22Rv1 (cell line): ENCODE data around the gene SENP2.

Source experiments
- H3K27ac ChIP-seq: fragments of 450-650 bp; 2 replicates; pipeline ENCODE4 v1.5.1; 2017
- ZFX ChIP-seq: fragments of 450-650 bp; IDR thresholded peaks from 2 replicates; pipeline ENCODE4 v1.6.1; 2017; ENCODE audit warnings: antibody characterized with exemption, borderline replicate concordance
- TF ChIP-seq, protein P1 (sequence below): fragments of 450-650 bp; IDR thresholded peaks from 2 replicates; pipeline ENCODE4 v1.5.1; 2017; ENCODE audit warnings: mild to moderate bottlenecking

SENP2 gene

DNA sequence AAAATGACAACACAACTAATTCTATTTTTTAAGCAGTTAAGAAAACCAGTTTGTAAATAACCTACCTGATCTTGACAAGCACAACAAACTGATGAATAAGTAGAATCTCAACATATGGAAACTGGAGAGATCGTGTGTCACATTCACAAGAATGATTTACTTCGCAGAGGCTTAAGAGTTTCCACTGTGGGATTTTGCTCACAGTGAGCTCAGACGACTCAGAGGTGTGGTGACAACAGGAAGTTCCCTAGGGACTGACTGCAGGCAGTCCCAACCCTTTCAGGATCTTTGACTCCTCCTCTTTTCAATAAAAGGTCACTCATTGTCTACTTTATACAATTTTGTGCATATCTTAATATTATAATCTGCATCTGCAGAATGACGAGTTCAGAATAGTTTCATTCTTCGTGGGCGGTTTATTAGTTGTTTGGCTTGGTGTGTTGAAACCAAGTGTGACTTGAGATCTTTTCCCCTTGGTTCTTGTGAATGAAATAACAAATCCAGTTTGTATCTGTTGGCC, 33.7 kb upstream of the SENP2 start, which contains the start of gene LIPH:
Gene LIPH (minus strand): TSS at position 231 of the 520 bp plus-strand sequence. CDS start 117 bp downstream, at position 114.
- TF ChIP-seq, protein P1, sequence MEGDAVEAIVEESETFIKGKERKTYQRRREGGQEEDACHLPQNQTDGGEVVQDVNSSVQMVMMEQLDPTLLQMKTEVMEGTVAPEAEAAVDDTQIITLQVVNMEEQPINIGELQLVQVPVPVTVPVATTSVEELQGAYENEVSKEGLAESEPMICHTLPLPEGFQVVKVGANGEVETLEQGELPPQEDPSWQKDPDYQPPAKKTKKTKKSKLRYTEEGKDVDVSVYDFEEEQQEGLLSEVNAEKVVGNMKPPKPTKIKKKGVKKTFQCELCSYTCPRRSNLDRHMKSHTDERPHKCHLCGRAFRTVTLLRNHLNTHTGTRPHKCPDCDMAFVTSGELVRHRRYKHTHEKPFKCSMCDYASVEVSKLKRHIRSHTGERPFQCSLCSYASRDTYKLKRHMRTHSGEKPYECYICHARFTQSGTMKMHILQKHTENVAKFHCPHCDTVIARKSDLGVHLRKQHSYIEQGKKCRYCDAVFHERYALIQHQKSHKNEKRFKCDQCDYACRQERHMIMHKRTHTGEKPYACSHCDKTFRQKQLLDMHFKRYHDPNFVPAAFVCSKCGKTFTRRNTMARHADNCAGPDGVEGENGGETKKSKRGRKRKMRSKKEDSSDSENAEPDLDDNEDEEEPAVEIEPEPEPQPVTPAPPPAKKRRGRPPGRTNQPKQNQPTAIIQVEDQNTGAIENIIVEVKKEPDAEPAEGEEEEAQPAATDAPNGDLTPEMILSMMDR = no peak
- no peak for TF ChIP-seq ZFX
- H3K27ac ChIP-seq = peak within 1 kb of the TSS; percentile 91

DNA sequence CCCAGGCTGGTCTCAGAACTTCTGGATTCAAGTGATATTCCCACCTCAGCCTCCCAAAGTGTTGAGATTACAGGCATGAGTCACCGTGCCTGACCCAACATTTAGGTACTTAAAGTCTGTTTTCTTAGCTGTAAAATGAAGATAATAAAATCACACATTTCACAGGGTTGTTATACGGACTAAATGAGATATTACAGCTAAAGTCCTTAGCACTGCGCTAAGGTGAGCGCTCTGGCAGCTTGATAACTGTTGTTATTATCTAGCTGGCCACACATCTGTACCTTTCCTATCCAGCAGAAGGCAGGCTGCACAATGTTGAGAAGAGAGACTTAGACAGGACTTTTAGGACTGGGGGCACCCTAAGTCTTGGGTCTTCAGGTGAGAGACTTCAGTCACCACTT, 31.0 kb upstream of the SENP2 start:
- peak overlapping the region; percentile 91 for H3K27ac ChIP-seq
- TF ChIP-seq, protein P1 = no peak
- TF ChIP-seq ZFX = no peak

DNA sequence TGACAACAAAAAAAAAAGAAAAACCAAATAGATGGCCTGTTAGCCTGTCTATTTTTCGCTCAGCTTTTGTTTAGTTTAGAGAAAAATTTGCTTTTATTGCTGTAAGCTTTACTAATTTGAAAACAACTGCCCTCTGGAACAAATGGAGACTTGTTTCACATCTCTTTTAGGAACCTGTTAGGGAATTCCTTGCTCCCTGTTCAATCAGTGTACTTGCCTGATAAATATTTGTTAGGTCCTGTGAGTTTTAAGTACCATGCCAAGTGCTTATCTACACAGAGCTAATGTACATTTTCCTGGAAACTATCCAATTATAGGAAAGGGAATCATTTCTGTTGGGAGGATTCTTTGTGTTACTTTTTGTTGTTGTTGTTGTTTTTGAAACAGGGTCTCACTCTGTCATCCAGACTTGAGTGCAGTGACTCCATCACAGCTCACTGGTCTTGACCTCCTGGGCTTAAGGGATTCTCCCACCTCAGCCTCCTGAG, 30.2 kb upstream of the SENP2 start:
- peak overlapping the region; percentile 91 for H3K27ac ChIP-seq
- no peak for TF ChIP-seq ZFX
- TF ChIP-seq, protein P1 = no peak

DNA sequence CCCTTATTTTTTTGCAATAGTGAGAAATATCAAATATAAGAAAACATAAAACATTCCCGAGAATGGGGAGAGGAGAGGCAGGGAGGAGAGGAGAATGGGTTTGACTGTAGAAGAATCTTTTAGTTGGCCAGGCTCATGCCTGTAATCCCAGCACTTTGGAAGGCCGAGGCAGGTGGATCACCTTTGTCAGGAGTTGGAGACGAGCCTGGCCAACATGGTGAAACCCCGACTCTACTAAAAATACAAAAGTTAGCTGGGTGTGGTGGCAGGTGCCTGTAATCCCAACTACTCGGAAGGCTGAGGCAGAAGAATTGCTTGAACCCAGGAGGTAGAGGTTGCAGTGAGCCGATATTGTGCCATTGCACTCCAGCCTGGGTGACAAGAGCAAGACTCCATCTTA, 29.5 kb upstream of the SENP2 start:
- peak overlapping the region; percentile 91 for H3K27ac ChIP-seq

DNA sequence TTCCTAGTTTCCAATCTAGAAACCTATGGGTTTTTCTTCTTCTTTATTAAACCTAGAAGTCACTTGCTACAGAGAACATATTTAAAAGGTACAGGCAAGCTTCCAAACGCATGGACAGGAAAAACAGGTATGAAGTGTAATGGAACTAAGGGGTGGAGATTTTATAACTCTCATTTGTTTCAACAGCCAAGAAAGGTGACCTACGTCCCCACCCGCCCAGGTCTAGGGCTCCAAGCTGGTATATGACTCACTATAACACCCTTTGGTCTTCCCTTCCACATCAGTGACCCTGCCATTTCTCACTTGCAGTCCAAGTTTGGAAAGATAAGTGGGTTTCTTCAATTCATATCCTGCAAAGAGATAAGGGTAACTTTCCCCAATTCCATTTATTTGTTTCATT, 27.7 kb upstream of the SENP2 start:
- H3K27ac ChIP-seq = peak overlapping the region; percentile 91

DNA sequence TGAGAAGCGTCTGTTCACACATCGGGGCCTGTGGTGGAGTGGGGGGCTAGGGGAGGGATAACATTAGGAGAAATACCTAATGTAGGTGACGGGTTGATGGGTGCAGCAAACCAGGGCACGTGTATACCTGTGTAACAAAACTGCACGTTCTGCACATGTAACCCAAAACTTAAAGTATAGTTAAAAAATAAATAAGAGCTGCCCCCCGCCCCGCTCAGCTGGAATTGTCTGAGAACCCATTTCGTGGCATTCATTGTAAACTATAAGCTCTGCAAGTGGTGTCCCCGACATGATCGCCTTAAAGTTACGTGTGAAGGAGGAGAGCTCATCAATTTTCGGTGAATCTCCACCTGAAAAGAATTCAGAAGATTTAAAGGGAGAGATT, 26.4 kb upstream of the SENP2 start:
- TF ChIP-seq, protein P1 = no peak
- no peak for TF ChIP-seq ZFX
- H3K27ac ChIP-seq = peak overlapping the region; percentile 91

More for the DNA sequence above, 27.7 kb upstream of the SENP2 start:
- TF ChIP-seq, protein P1 = no peak
- no peak for TF ChIP-seq ZFX

DNA sequence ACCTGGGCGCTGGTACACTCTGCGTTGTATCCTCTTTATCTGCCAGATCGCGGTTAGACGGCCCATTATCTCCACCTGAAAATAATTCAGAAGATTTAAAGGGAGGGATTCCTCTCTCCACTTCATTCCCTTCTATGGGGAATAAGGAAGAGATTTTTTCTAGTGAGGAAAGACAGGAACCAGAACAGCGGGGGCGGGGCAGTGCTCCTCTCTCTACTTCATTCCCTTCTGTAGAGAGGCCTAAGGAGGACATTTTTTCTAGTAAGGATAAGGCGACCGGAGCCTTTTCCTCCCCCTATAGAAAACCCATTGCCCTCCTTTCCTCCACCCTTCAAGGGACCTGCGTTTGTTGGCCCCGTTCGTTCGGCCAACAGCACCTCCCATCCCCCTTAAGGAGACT, 25.4 kb upstream of the SENP2 start:
- peak overlapping the region; percentile 91 for H3K27ac ChIP-seq

More for the DNA sequence above, 25.4 kb upstream of the SENP2 start:
- TF ChIP-seq, protein P1 = no peak
- TF ChIP-seq ZFX = no peak
